ENCODE data around the gene PRR13. TPM values are rescaled to one million over a fixed set of nuclear protein-coding genes. Genes with fewer than 3 reads are reported as not detected.
A peak's percentile ranks its signal among the peaks of the same experiment; 100 is the strongest.

Gene PRR13, protein sequence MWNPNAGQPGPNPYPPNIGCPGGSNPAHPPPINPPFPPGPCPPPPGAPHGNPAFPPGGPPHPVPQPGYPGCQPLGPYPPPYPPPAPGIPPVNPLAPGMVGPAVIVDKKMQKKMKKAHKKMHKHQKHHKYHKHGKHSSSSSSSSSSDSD
- 123 and 139 TPM in 2 replicates for total RNA-seq
- polyA plus RNA-seq: 60.6 and 68.9 TPM in 2 replicates
- 90.8 and 105 TPM in 2 replicates for polyA plus RNA-seq (2011; cell fraction: cytosol; rRNA removed)
- polyA plus RNA-seq (2011; cell fraction: nucleus; rRNA removed): 35.4 and 40.8 TPM in 2 replicates
- 258 and 297 TPM in 2 replicates for polyA plus RNA-seq (2012)
- polyA minus RNA-seq: 52.6 and 64.2 TPM in 2 replicates
- 55.0 TPM for polyA minus RNA-seq (2011; cell fraction: cytosol; rRNA and poly(A)+ RNA removed)
- polyA minus RNA-seq (2011; cell fraction: nucleus; rRNA and poly(A)+ RNA removed): 15.9 and 22.5 TPM in 2 replicates
- percentile 93 among the genes with signal in this experiment for Bru-seq, nascent RNA
- percentile 98 among the genes with signal in this experiment for BruChase-seq, experiment 1, labeled RNA remaining after a 6-hour chase
- percentile 97 among the genes with signal in this experiment for BruChase-seq, experiment 2, labeled RNA remaining after a 2-hour chase
- long read RNA-seq, transcript PRR13-210 (4 exons, 1,009 nt): minor isoform, 5 of 449 reads
- long read RNA-seq, transcript PRR13-207 (4 exons, 838 nt): minor isoform, 10 of 449 reads
- long read RNA-seq, transcript PRR13-202 (4 exons, 1,229 nt): major isoform, 333 of 449 reads
- long read RNA-seq, transcript PRR13-209 (4 exons, 625 nt): minor isoform, 57 of 449 reads
- long read RNA-seq, partial matches to known transcripts: 24 of 449 reads
- long read RNA-seq, other reads (novel, unspliced or antisense): 14 of 449 reads

- FAIRE-seq (peak; percentile 98), DNase-seq (ENCODE audit: low read depth, low spot score) (peak; percentile 99)
- Histone ChIP-seq H3K27me3 (ENCODE audit: control insufficient read depth in 2 of 2, insufficient read depth in 2 of 2, low read length in 2 of 2) (no peaks in the 10 kb centered on the region), H3K4me1 (ENCODE audit: control insufficient read depth, extremely low read depth, insufficient read depth, low read length) (peaks cover 12% of the 10 kb centered on the region), H4K20me1 (replicated peaks; ENCODE audit: control insufficient read depth, extremely low read depth, insufficient read depth, low read length) (no peaks in the 10 kb centered on the region), H3K9me3 (replicated peaks; ENCODE audit: control insufficient read depth, insufficient read depth, low read length) (no peaks in the 10 kb centered on the region), H3K27ac (ENCODE audit: insufficient read depth, low read depth, low read length) (peak within 1 kb of the TSS; percentile 65), H3K4me3 (replicated peaks in 1 of 3; ENCODE audit: insufficient read depth in 1 of 3, low read depth in 1 of 3, low read length in 3 of 3) (peak within 1 kb of the TSS; percentile 65 to 99 (median 96)), H3K9ac (replicated peaks; ENCODE audit: extremely low read depth, insufficient read depth, low read length) (peak within 1 kb of the TSS; percentile 88), H3K4me2 (ENCODE audit: insufficient read depth, low read length) (peak within 1 kb of the TSS; percentile 96), H3K36me3 (ENCODE audit: control insufficient read depth in 2 of 2, extremely low read depth in 1 of 2, insufficient read depth in 2 of 2, low read length in 2 of 2) (peaks cover 0 to 4% of the 10 kb centered on the region in 2 experiments), H3K79me2 (ENCODE audit: control insufficient read depth, insufficient read depth, low read length) (peaks cover 16% of the 10 kb centered on the region), H3K9me1 (replicated peaks; ENCODE audit: control insufficient read depth, extremely low read depth, insufficient read depth, low read length) (no peaks in the 10 kb centered on the region), H2AFZ (ENCODE audit: low read depth, low read length) (peak within 1 kb of the TSS; percentile 97)
- no peak for TF ChIP-seq EZH2 (IDR thresholded peaks at IDR 0.05; ENCODE audit: borderline replicate concordance, low read depth, low read length, severe bottlenecking)
- TF ChIP-seq MYC (IDR thresholded peaks at IDR 0.05; ENCODE audit: low read depth, low read length): no peak
- TF ChIP-seq, protein P1, sequence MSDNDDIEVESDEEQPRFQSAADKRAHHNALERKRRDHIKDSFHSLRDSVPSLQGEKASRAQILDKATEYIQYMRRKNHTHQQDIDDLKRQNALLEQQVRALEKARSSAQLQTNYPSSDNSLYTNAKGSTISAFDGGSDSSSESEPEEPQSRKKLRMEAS (IDR thresholded peaks at IDR 0.05; ENCODE audit: insufficient read depth, insufficient read length): no peak
- TF ChIP-seq POLR2A (IDR thresholded peaks at IDR 0.05; ENCODE audit: low read depth, low read length): peak; percentile 94
- TF ChIP-seq, protein P2, sequence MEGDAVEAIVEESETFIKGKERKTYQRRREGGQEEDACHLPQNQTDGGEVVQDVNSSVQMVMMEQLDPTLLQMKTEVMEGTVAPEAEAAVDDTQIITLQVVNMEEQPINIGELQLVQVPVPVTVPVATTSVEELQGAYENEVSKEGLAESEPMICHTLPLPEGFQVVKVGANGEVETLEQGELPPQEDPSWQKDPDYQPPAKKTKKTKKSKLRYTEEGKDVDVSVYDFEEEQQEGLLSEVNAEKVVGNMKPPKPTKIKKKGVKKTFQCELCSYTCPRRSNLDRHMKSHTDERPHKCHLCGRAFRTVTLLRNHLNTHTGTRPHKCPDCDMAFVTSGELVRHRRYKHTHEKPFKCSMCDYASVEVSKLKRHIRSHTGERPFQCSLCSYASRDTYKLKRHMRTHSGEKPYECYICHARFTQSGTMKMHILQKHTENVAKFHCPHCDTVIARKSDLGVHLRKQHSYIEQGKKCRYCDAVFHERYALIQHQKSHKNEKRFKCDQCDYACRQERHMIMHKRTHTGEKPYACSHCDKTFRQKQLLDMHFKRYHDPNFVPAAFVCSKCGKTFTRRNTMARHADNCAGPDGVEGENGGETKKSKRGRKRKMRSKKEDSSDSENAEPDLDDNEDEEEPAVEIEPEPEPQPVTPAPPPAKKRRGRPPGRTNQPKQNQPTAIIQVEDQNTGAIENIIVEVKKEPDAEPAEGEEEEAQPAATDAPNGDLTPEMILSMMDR (IDR thresholded peaks at IDR 0.05; ENCODE audit: extremely low read depth in 1 of 2, insufficient read depth in 1 of 2, low read depth in 1 of 2, low read length in 2 of 2): no peak
- TF ChIP-seq JUN (IDR thresholded peaks at IDR 0.05; ENCODE audit: borderline replicate concordance, insufficient read depth, insufficient read length, low read depth): no peak
- peak; percentile 79 for TF ChIP-seq POLR2AphosphoS5 (IDR thresholded peaks at IDR 0.05; ENCODE audit: insufficient read depth, low read depth, low read length)
- no peak for TF ChIP-seq FOS (IDR thresholded peaks at IDR 0.05; ENCODE audit: borderline replicate concordance, insufficient read depth, low read length)
- no peak for TF ChIP-seq GATA2 (IDR thresholded peaks at IDR 0.05; ENCODE audit: insufficient read depth, insufficient read length, low read depth, low read length)
- ChIA-PET POLR2A (interaction anchor here (0.5 to 1.2 kb wide), 5 partner anchors 9 to 62 kb away, joined by 3 to 14 read pairs (median 4); partner anchors contain the start of gene TARBP2), CTCF (interaction anchor here (0.6 to 1.9 kb wide), 8 partner anchors 9 to 464 kb away, joined by 3 to 10 read pairs (median 4); partner anchors contain the start of genes AAAS and SP1)
- dilution Hi-C loops (cut with MboI; ENCODE audit: extremely low pct_ligation_motif_present, low sequenced_read_pairs) (no loop called here), intact Hi-C loops (cut with micrococcal nuclease) (loop anchor here (1.0 kb wide), 2 partner anchors 10 to 61 kb away; partner anchors contain the start of gene SP1)
- BruUV-seq (replicated peaks): TSS peak; percentile 52
These were observed at the start of gene PRR13 for GRCh38 chr12:53441040-53441833. Gene PRR13 (plus strand): TSS chr12:53441734. CDS start chr12:53442715, 981 bp downstream.
